Endometrium (tissue), 2 donors: Measurements from ENCODE around the gene MAP9.
"Not testable (repeated sequence)": the region's sequence is repeated elsewhere in the genome, so short reads cannot be mapped to it uniquely, and the experiment has no call there.

Source experiments
- FAIRE-seq: peaks from 2 replicates; lab custom pipeline; 2012; peaks lifted over from hg19 to GRCh38; lab: Jason Lieb, UNC
- donor health status: control.
- donor health status: control.

Gene MAP9

GRCh38 chr4:155342142-155342541 is 34.6 kb downstream of the MAP9 start:
- FAIRE-seq, result no peak

DNA sequence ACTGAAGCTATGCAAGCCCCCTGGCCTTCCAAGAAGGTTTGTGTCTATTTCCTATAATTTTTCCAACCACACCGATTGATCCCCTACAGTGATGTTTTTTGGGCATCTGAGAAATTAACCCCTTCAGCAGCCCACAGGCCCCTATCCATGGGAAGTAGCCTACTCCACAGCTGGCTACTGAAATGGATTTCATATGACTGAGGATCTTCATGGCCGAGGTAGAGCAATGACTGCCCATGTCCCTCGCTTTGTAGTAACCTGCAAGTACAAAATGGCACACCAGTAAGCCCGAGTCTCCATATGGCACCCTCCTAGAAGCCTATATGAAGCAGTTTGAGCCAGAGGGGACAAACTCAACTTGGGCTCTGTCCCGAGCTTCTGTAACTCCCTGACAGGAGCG is 36.8 kb downstream of the MAP9 start:
- no peak for FAIRE-seq

- no peak for FAIRE-seq
Observed at GRCh38 chr4:155339588-155339987, 37.2 kb downstream of the MAP9 start.

DNA sequence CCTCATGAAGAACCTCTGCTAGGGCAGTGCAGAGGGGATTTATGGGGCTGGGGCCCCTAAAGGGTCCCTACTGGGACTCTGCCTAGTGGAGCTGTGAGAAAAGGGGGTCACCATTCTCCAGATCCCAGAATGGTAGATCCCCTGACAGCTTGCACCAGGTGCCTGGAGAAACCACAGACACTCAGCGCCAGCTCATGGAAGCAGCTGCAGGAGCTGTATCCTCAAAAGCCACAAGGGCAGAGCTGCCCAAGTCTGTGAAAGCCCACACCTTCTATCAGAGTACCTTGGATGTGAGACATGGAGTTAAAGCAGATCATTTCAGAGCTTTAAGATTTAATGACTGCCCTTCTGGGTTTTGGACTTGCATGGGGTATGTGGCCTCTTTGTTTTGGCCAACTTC is 38.6 kb downstream of the MAP9 start:
- FAIRE-seq, result no peak

DNA sequence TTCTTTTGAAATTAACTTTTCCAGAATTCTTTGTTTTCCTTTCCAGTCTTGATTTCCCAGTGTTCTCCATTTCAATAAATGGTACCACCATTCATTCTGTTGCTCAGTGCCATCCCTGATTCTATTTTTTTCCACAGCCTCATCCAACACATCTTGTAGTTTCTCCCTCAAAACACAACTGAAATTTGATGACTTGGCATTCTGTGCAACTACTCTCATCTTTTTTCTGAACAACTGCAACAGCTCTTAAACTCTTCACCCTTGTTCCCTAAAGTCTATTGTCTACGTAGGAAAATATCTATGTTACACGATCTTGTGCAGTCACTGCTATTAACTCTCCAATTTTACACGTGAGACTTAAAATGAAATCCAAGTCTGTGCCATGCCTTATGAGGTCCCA is 40.5 kb downstream of the MAP9 start:
- no peak for FAIRE-seq

GRCh38 chr4:155331478-155331877 is 45.3 kb downstream of the MAP9 start:
- no peak for FAIRE-seq

GRCh38 chr4:155322782-155323181 is 54.0 kb downstream of the MAP9 start:
- no peak for FAIRE-seq

DNA sequence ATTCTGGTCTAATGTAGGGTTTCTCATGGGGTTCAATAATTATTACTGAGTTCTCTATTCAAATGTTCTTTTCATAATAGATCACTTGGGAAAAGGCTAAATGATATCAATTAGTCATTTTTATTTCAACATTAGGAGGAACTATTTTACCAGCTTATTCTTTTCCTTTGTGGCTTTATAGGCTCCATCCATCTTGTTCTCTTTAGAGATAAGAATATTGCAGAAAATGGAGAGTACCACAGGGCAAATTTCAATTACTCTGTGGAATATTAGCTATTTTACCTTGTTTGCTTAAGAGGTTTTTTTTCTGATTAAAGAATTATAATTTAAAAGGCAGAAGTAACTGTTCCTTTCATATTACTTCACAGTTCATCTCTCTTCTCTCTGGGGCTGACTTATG is 55.8 kb downstream of the MAP9 start:
- no peak for FAIRE-seq

GRCh38 chr4:155319516-155319915 is 57.2 kb downstream of the MAP9 start:
- no peak for FAIRE-seq

- not testable (repeated sequence) for FAIRE-seq
Observed at GRCh38 chr4:155312027-155312426, 64.7 kb downstream of the MAP9 start.

DNA sequence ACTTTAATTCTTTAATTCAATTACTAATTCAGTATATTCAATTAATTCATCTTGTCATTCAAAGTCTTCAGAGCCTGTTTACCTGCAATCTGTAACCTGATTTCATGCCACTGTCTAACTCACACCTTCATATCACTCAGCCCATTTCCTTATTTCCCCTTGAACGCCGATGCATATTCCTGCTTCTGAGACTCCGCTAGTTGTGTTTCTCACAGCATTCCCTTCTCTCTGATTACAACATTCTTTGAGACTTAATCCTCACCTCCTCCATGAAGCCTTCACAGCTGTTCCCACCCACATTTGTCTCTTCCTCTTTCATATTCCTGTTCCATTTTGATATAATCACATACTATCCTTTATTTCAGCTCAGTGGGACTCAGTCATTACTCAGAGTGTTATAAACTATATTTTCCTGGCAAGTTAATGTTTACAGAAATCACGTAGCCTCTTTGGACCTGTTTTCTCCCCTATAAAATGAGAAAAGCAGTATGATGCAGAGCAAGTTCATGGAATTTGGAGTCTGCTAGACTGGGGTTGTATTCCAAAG is 69.0 kb downstream of the MAP9 start:
- no peak for FAIRE-seq

DNA sequence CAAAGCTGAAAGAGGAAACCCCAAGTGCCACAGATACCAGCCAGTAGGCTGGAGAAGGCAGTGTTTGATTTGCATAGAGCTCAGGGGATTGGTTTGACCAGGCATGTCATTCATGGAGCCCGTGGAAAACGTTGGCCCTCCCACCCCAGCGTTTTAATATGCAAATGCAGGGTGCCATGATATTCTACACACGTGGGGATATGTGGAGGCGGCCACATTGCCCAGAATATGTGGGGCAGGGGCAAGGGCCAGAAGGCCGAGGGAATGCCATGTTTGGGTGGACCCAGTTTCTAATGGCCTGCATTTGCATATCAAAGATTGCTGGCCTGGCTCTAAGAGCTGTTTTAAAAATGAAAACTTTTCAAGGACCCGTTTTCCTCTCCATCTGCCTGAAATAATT is 71.1 kb downstream of the MAP9 start:
- no peak for FAIRE-seq

DNA sequence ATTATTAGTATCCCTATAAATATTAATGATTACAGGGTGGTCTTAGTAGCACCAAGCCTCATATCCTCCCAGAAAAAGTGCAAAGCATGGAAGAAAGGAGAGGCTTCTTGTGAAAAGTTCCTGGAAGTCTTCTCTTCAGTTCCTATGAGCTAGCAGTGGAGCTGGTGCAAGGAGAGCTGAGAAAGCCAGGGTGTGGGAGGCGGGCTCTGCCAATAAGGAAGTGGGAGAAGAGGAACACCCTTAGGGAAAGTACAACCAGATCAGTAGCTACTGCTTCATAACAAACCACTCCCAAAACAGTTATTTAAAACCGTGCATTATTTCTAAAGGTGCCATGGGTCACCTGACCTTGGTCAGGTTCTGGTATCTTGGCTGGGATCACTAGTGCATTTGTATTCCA is 72.4 kb downstream of the MAP9 start:
- no peak for FAIRE-seq

DNA sequence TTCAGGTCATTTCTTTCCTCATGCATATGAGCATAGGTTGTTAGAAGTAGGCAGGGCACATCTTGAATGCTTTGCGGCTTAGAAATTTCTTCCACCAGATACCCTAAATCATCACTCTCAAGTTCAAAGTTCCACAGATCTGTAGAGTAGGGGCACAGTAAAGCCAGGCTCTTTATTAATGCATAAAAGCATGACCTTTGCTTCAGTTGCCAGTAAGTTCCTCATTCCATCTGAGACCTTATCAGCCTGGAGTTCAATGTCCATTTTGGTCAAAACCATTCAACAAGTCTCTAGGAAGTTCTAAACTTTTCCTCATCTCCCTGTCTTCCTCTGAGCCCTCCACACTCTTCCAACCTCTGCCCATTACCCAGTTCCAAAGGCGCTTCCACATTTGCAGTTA is 77.7 kb downstream of the MAP9 start:
- FAIRE-seq, result no peak
